NOMO-1 treated with DMSO at 0.1 percent for 48 hours (cell line): ENCODE results near the gene SRGAP2B.
"Not testable (repeated sequence)": the region's sequence is repeated elsewhere in the genome, so short reads cannot be mapped to it uniquely, and the experiment has no call there.

Experiments
- DNase-seq: peaks from one replicate; lab custom pipeline; 2025; ENCODE audit not compliant: unreplicated experiment; lab: John Stamatoyannopoulos, UW

Gene SRGAP2B

DNA sequence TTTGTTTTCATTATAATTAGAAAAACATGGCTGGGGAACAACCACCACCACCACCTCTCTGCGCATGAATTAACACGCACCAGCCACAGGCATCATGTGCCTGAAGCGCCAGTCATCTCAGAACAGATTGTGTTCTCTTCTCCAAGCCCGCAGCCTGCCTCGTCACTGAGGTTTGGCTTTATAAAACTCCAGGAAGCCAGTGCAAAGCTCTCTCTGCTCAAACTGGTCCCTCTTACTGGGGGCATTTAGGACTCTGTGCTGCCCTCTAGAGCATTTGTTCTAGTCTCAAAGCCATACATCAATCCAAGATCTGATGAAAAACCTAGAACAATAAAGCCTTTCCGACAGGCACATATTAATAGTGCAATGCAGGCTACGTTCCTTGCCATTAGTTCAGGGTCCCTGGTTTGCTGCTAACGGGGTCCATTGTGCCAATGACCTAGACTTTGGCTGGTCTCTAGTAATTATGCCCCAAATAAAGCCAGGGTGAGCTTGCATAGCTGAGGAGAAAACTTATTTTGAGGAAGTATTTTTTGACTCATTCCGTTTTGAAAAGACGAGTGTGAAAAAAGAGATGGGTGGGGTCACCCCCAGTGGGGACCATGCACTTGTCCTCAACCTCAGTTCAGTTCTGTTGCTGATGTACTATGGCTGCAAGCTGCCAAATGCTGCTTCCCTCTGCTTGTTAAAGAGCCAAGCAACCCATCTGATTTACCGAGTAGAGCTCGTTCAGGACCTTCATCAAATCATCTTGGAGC is 181.0 kb downstream of the SRGAP2B start:
- not testable (repeated sequence) for DNase-seq

DNA sequence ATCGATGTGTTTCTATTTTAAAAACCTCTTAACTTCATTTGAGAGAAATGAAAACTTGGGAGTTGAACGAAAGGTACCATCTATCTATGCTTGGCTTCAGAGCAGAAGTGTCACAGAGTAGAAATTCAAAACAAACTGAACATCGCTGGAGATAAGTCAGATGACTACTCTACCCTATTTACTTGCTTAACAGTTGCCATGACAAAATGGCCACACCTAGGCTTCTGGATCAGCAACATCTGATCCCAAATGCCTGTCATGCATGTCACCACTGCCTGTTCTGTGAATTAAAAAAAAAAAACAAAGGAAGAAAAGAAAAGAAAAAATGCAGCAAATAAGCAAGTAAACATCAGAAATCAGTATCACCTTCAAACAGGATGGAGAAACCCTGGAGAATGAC is 181.7 kb downstream of the SRGAP2B start:
- DNase-seq: not testable (repeated sequence)

DNA sequence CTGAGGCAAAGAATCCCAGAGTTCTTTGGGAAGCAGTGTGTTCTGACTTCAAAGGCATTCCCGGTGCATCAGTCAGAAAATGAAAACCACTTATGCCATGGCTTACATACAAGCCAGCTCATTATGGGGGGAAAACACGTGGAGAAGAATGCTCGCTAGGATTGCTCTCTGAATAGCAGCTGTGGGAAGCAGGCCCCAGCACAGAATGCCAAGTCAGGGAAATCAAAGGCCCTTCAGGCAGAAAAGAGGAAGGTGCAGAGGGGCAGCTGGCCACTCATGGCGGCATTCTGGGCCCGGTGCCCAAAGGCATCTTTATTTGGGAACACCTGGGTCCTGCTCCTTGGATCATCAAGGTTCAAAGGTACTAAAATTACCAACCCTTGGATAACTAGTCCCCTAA is 184.4 kb downstream of the SRGAP2B start:
- not testable (repeated sequence) for DNase-seq

DNA sequence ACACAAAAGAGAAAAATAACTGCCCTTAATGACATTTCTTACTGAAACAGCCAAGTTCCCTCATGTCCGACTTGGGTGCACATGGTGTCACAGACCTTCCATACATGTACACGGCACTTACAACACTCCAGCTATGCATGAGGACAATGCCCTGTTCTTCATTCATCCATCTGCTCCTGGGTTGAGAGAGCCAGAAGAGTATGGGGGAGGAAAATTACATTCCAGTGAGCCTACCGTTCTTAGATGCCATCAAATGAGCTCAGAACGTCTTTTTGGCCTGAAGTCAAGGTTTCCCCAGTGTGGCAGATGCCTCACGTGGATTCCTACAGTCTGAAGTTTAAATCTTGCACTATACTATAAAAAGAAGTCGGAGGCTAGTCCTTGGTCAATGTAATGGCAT is 194.3 kb downstream of the SRGAP2B start:
- DNase-seq: not testable (repeated sequence)

DNA sequence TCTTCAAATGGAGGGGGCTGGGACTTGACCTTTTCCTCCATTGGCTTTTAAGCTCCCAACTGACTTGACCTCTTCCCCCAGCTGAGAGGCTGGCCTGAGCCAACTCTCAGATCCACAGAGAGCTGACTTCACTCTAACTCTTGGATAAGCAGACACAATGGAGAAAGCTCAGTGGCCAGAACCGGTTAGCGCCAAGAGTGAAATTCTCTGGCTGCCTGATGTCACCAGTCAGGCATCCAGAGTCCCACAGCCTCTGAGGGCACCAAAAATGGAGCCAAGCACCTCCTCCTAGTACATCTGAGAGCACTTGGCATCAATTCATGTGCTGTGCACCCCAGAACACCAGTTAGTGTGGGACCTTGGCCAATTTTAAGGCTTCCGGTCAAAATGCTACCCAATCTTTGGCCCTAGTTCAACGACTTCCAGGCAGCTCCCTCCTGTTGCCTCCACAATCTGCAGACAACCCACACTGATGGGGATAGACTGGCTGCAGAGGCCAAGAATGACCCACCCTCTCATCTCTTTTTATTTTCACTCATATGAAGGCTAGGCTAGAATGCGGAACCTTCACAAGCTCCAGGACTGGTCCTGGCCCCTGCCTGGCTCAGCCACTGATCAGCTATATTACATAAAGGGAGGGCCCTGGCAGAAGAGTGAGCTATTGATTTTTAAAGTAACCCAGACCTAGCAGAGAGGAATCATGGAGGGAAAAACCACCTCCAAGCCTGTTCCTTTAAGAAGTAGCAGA is 200.5 kb downstream of the SRGAP2B start:
- DNase-seq: not testable (repeated sequence)

DNA sequence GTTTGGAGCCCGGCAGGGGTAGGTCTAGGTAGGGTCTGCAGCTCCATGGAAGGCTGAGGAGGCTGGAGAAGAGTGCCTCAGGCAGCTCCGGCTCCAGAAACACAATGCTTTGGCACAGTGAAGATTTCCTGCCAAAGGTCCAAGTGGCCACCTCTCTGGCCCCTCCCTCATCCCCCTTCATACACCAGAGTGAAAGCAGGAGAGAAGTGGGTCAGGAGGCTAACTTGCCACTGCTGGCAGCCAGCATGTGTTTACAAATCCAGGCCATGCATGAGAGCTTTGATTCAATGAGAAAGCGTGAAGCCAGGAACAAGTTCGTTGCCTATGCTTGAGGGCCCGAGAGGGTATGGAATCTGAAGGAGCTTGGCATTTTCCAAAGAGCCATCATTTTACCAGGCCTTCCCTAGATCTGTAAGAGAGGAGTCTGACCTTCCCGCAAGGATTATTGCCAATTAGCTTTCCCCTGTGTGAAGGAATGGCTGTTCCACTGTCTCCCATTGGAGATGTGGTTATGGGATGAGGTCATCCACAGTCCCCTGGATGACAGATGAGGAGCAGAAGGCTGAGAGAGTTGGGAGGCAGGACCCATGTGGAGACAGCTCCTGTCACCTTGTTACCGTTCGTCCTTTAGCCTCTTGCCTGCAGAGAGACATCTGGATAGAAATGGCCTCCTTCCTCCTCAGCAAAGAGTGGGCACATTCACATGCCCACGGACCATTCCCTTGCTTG is 201.3 kb downstream of the SRGAP2B start:
- not testable (repeated sequence) for DNase-seq

DNA sequence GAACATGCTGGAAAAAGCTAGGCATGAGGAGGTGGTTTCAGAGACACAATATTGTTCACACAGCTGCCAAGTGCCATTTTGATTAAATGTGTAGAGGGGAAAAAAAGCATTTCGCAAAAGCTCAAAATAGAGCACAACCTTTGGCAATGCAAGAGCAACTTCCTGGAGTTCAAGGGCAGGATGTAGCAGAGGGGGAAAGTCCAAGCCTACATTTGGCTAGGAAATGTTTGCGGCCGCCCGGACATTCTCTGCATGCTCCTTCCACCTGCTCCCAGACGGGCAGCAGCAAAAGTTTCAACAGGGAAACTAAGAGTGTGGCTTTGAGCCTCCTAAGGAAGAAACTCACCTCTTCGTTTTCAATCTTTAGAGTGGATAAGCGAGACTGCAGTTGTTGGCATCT is 202.1 kb downstream of the SRGAP2B start:
- DNase-seq: not testable (repeated sequence)

DNA sequence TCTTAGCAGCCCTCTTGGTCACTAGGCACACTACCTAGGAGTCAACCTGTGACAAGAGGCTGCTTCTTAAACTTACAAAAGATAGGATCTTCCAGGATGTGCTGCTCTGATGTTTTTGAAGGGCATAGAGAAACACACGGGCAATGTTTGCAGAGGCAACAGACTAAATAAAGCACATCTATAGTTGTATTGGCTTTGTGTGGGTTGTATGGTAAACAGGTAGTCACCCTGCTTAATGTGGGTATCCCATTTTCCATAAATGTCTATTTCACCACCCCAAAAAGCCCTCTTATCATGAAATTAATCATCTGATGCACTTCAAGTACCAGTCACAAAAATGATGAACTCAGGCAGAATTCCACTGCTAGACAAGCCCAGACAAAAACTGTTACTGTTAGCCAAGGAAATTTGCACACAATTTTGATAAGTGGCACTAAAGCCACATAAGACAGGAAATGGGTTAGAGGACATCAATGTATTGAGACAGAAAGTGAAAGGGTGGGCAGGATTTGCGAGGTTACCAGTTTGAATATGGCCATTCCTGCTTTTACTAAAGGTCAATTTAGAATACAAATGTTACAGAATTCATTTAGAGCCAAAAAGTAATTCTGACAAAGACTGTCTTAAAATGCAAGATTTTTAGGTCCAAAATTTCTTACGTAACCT is 205.5 kb downstream of the SRGAP2B start:
- DNase-seq: not testable (repeated sequence)

DNA sequence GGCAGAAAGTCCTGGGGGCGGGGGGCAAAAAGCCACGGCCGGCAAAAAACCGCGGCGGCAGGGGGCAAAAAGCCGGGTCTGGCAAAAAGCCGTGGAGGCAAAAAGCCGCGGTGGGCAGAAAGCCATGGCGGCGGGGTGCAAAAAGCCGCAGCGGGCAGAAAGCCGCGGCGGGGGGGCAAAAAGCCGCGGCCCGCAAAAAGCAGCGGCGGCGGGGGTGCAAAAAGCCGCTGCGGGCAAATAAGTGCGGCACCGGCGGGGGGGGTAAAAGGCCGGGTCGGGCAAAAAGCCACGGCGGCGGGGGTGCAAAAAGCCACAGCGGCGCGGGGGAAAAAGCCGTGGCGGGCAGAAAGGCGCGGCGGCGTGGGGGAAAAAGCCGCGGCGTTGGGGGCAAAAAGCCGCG is 212.1 kb downstream of the SRGAP2B start:
- not testable (repeated sequence) for DNase-seq

DNA sequence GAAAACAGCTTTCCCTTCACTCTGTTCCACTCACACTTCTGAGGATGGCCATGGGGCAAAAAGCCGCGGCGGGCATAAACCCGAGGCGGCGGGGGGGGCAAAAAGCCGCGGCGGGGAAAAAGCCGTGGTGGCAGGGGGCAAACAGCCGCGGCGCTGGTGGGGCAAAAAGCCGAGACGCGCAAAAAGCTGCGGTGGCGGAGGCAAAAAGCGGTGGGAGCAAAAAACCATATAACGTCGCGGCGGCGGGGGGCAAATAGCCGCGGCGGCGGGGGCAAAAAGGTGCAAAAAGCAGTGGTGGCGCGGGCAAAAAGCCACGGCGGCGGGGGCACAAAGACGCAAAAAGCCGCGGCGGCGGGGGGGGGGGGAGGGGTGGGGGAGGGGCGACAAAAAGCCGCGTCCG is 212.8 kb downstream of the SRGAP2B start:
- not testable (repeated sequence) for DNase-seq

DNA sequence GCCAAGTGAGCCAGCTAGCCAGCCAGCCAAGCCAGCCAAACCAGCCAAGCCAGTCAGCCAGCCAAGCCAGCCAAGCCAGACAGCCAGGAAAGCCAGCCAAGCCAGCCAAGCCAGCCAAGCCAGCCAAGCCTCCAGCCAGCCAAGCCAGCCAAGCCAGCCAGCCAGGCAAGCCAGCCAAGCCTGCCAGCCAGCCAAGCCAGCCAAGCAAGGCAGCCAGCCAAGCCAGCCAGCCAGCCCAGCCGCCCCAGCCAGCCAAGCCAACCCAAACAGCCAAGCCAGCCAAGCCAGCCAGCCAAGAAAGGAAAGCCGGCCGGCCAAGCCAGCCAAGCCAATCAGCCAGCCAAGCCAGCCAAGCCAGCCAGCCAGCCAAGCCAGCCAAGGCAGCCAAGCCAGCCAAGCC is 236.5 kb downstream of the SRGAP2B start:
- not testable (repeated sequence) for DNase-seq
